ENCODE results near the gene CGB1.

The CGB1 gene

DNA sequence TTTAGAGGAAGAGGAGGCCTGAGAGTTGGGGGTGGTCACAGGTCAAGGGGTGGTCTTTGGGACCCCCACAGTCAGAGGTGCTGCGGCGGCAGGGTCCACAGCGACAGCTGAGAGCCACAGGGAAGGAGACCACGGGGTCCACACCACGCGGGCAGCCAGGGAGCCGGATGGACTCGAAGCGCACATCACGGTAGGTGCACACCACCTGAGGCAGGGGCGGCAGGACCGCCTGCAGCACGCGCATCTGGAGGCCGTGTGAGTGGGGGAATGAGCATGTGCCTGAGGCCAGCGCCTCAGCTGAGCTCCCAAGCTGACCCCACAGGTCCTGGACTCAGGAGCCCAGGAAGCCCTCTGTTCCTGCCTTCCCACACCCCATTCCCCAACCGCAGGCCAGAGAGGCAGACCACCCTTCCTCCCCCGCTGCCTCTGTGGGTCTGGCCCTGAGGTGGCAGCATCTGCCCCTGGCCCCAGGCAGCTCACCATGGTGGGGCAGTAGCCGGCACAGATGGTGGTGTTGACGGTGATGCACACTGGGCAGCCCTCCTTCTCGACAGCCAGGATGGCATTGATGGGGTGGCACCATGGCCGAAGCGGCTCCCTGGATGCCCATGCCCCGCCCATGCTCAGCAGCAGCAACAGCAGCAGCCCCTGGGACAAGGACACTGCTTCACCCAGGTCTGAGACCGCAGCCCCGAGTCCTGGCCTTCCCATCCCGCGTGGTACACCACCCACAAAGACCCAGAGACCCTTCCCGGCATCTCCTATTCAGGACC, 20.4 kb downstream of the CGB1 start:
- H3K36me3 ChIP-seq (ENCODE audit: control insufficient read depth in 1 of 2, insufficient read depth in 2 of 2, low read length in 2 of 2) = peaks cover 8 to 38% of the 10 kb centered on the region in 2 donors
- H3K4me3 ChIP-seq (ENCODE audit: low read depth in 1 of 2, low read length in 2 of 2) = no peak overlapping the region
- H3K27me3 ChIP-seq (ENCODE audit: control insufficient read depth in 1 of 2, insufficient read depth in 2 of 2, low read length in 2 of 2) = peaks cover 13% of the 10 kb centered on the region in 2 donors
- H3K9ac ChIP-seq (ENCODE audit: low read depth in 1 of 2, low read length in 2 of 2) = no peak overlapping the region
- peaks cover 12 to 13% of the 10 kb centered on the region in 2 donors for H3K4me1 ChIP-seq (ENCODE audit: control insufficient read depth in 1 of 2, insufficient read depth in 2 of 2, low read length in 2 of 2)
- no peak overlapping the region for H3K27ac ChIP-seq (ENCODE audit: low read depth, low read length)
- no peaks in the 10 kb centered on the region for H3K9me3 ChIP-seq (ENCODE audit: control insufficient read depth in 1 of 2, low read length in 2 of 2)

DNA sequence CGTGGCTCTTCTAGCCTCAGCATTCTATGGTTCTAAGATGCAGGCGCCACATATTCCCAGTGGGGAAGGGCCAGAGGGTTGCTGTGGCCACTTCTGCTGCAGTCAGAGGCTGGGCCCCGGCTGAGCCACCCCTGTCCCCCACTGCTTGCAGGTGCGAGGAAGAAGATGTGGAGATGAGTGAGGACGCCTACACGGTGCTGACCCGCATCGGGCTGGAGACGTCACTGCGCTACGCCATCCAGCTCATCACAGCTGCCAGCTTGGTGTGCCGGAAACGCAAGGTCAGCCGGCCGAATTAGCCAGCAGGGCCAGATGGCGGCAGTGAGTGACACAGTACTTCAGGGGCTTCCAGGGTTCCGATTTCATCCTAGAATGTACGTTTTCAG, 21.8 kb downstream of the CGB1 start:
- peaks cover 2 to 4% of the 10 kb centered on the region in 2 donors for H3K27me3 ChIP-seq (ENCODE audit: control insufficient read depth in 1 of 2, insufficient read depth in 2 of 2, low read length in 2 of 2)
- peaks cover 15 to 50% of the 10 kb centered on the region in 2 donors for H3K36me3 ChIP-seq (ENCODE audit: control insufficient read depth in 1 of 2, insufficient read depth in 2 of 2, low read length in 2 of 2)
- no peak overlapping the region for H3K27ac ChIP-seq (ENCODE audit: low read depth, low read length)
- H3K9ac ChIP-seq (ENCODE audit: low read depth in 1 of 2, low read length in 2 of 2) = no peak overlapping the region
- no peaks in the 10 kb centered on the region for H3K9me3 ChIP-seq (ENCODE audit: control insufficient read depth in 1 of 2, low read length in 2 of 2)
- peaks cover 12 to 13% of the 10 kb centered on the region in 2 donors for H3K4me1 ChIP-seq (ENCODE audit: control insufficient read depth in 1 of 2, insufficient read depth in 2 of 2, low read length in 2 of 2)
- H3K4me3 ChIP-seq (ENCODE audit: low read depth in 1 of 2, low read length in 2 of 2) = no peak overlapping the region

- Histone ChIP-seq H3K4me3 (ENCODE audit: low read depth in 1 of 2, low read length in 2 of 2) (no peak overlapping the region), H3K36me3 (ENCODE audit: control insufficient read depth in 1 of 2, insufficient read depth in 2 of 2, low read length in 2 of 2) (peaks cover 19 to 56% of the 10 kb centered on the region in 2 donors), H3K9me3 (ENCODE audit: control insufficient read depth in 1 of 2, low read length in 2 of 2) (no peaks in the 10 kb centered on the region), H3K27ac (ENCODE audit: low read depth, low read length) (no peak overlapping the region), H3K4me1 (ENCODE audit: control insufficient read depth in 1 of 2, insufficient read depth in 2 of 2, low read length in 2 of 2) (peaks cover 9 to 13% of the 10 kb centered on the region in 2 donors), H3K27me3 (ENCODE audit: control insufficient read depth in 1 of 2, insufficient read depth in 2 of 2, low read length in 2 of 2) (peaks cover 0 to 4% of the 10 kb centered on the region in 2 donors), H3K9ac (ENCODE audit: low read depth in 1 of 2, low read length in 2 of 2) (no peak overlapping the region)
Measured at GRCh38 chr19:49014123-49014869, 22.4 kb downstream of the CGB1 start.

DNA sequence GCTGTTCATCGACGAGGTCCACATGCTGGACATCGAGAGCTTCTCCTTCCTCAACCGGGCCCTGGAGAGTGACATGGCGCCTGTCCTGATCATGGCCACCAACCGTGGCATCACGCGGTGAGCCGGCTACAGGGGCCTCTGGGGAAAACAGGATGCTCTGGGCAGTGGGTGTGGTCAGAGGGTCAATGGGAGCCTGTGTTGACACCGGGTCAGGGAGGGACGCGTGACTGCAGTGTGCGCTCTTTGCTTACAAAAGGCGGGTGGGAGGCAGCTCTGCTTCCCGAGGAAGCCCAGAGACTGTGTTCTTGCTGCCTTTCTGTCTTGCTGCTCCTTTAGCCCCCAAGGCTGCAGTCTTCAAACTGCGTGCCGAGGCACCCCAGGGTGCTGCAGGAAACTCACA, 25.5 kb downstream of the CGB1 start:
- H3K27ac ChIP-seq (ENCODE audit: low read depth, low read length) = no peak overlapping the region
- peaks cover 30 to 70% of the 10 kb centered on the region in 2 donors for H3K36me3 ChIP-seq (ENCODE audit: control insufficient read depth in 1 of 2, insufficient read depth in 2 of 2, low read length in 2 of 2)
- H3K4me3 ChIP-seq (ENCODE audit: low read depth in 1 of 2, low read length in 2 of 2) = no peak overlapping the region
- no peaks in the 10 kb centered on the region for H3K9me3 ChIP-seq (ENCODE audit: control insufficient read depth in 1 of 2, low read length in 2 of 2)
- H3K4me1 ChIP-seq (ENCODE audit: control insufficient read depth in 1 of 2, insufficient read depth in 2 of 2, low read length in 2 of 2) = no peaks in the 10 kb centered on the region
- no peak overlapping the region for H3K9ac ChIP-seq (ENCODE audit: low read depth in 1 of 2, low read length in 2 of 2)
- no peaks in the 10 kb centered on the region for H3K27me3 ChIP-seq (ENCODE audit: control insufficient read depth in 1 of 2, insufficient read depth in 2 of 2, low read length in 2 of 2)

DNA sequence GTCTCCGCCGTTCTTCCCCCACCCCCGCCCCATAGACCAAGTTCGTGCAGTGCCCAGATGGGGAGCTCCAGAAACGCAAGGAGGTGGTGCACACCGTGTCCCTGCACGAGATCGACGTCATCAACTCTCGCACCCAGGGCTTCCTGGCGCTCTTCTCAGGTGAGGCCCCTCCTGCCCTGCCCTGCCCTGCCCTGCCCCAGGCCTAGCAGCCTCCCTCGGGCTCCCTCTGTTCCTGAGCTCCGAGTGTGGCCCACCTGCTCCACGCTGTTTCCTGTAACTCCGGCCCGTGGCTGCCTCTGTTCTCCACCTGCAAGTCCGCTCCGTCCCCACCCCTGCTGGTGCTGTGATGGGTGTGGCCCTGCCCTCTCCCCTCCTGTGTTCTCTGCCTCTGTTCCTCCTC, 26.2 kb downstream of the CGB1 start:
- Histone ChIP-seq H3K9me3 (ENCODE audit: control insufficient read depth in 1 of 2, low read length in 2 of 2) (no peaks in the 10 kb centered on the region), H3K36me3 (ENCODE audit: control insufficient read depth in 1 of 2, insufficient read depth in 2 of 2, low read length in 2 of 2) (peaks cover 32 to 72% of the 10 kb centered on the region in 2 donors), H3K4me1 (ENCODE audit: control insufficient read depth in 1 of 2, insufficient read depth in 2 of 2, low read length in 2 of 2) (no peaks in the 10 kb centered on the region)

DNA sequence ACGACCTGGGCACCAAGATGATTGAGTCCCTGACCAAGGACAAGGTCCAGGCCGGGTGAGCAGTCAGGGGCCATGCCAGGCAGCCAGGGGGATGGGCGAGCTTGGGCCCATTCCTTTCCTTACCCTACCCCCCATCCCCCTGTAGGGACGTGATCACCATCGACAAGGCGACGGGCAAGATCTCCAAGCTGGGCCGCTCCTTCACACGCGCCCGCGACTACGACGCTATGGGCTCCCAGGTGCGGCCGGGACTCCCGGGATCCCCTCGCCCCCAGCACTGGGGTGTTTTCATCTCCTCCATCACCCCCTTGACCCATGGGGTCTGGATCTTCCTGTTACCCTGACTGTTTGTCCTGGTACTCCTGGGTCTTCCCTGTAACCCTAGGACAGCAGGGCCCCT, 26.9 kb downstream of the CGB1 start:
- no peaks in the 10 kb centered on the region for H3K9me3 ChIP-seq (ENCODE audit: control insufficient read depth in 1 of 2, low read length in 2 of 2)
- H3K36me3 ChIP-seq (ENCODE audit: control insufficient read depth in 1 of 2, insufficient read depth in 2 of 2, low read length in 2 of 2) = peaks cover 32 to 72% of the 10 kb centered on the region in 2 donors

More for the DNA sequence above, 26.2 kb downstream of the CGB1 start:
- Histone ChIP-seq H3K9ac (ENCODE audit: low read depth in 1 of 2, low read length in 2 of 2) (no peak overlapping the region), H3K27me3 (ENCODE audit: control insufficient read depth in 1 of 2, insufficient read depth in 2 of 2, low read length in 2 of 2) (no peaks in the 10 kb centered on the region), H3K27ac (ENCODE audit: low read depth, low read length) (no peak overlapping the region), H3K4me3 (ENCODE audit: low read depth in 1 of 2, low read length in 2 of 2) (no peak overlapping the region)

GRCh38 chr19:49006905-49007304, 29.8 kb downstream of the CGB1 start:
- Histone ChIP-seq H3K36me3 (ENCODE audit: control insufficient read depth in 1 of 2, insufficient read depth in 2 of 2, low read length in 2 of 2) (peaks cover 36 to 70% of the 10 kb centered on the region in 2 donors), H3K27ac (ENCODE audit: low read depth, low read length) (no peak overlapping the region), H3K9ac (ENCODE audit: low read depth in 1 of 2, low read length in 2 of 2) (no peak overlapping the region), H3K9me3 (ENCODE audit: control insufficient read depth in 1 of 2, low read length in 2 of 2) (no peaks in the 10 kb centered on the region), H3K4me1 (ENCODE audit: control insufficient read depth in 1 of 2, insufficient read depth in 2 of 2, low read length in 2 of 2) (no peaks in the 10 kb centered on the region), H3K27me3 (ENCODE audit: control insufficient read depth in 1 of 2, insufficient read depth in 2 of 2, low read length in 2 of 2) (no peaks in the 10 kb centered on the region), H3K4me3 (ENCODE audit: low read depth in 1 of 2, low read length in 2 of 2) (no peak overlapping the region)

More for the DNA sequence above, 26.9 kb downstream of the CGB1 start:
- Histone ChIP-seq H3K27me3 (ENCODE audit: control insufficient read depth in 1 of 2, insufficient read depth in 2 of 2, low read length in 2 of 2) (no peaks in the 10 kb centered on the region), H3K27ac (ENCODE audit: low read depth, low read length) (no peak overlapping the region), H3K9ac (ENCODE audit: low read depth in 1 of 2, low read length in 2 of 2) (no peak overlapping the region), H3K4me3 (ENCODE audit: low read depth in 1 of 2, low read length in 2 of 2) (no peak overlapping the region), H3K4me1 (ENCODE audit: control insufficient read depth in 1 of 2, insufficient read depth in 2 of 2, low read length in 2 of 2) (no peaks in the 10 kb centered on the region)

DNA sequence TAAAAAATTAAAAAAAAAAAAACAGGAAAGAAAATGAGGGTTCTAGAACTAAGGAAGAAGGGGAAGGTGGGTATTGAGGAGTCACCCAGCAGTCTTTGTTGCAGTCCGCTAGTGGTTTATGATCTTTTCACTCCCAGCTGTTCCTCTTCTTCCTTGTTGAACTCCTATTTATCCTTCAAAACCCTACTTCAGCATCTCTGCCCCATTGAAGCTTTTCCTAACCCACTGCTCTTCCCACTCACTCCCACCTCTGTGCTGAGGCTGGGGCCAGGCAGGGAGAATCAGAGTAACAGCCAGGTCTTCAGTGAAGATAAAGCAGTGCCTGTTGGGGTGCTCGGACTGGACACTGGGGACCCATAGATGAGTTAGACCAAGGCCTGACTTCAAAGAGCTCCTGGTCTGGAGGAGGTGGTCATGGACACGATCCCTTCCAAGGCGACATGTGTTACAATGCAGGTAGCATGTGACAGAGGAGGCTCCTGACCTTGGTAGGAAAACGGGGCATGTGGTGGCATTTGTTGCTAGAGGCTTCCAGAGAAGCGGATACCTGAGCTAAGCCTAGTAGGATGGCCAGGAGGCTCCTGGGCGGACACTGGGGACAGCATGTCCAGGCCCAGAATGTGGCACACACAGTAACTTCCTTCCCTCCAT, 31.6 kb downstream of the CGB1 start:
- H3K9me3 ChIP-seq (ENCODE audit: control insufficient read depth in 1 of 2, low read length in 2 of 2) = no peaks in the 10 kb centered on the region
- peaks cover 24 to 53% of the 10 kb centered on the region in 2 donors for H3K36me3 ChIP-seq (ENCODE audit: control insufficient read depth in 1 of 2, insufficient read depth in 2 of 2, low read length in 2 of 2)
- no peaks in the 10 kb centered on the region for H3K4me1 ChIP-seq (ENCODE audit: control insufficient read depth in 1 of 2, insufficient read depth in 2 of 2, low read length in 2 of 2)
- H3K27me3 ChIP-seq (ENCODE audit: control insufficient read depth in 1 of 2, insufficient read depth in 2 of 2, low read length in 2 of 2) = no peaks in the 10 kb centered on the region
- H3K27ac ChIP-seq (ENCODE audit: low read depth, low read length) = no peak overlapping the region
- H3K9ac ChIP-seq (ENCODE audit: low read depth in 1 of 2, low read length in 2 of 2) = no peak overlapping the region
- no peak overlapping the region for H3K4me3 ChIP-seq (ENCODE audit: low read depth in 1 of 2, low read length in 2 of 2)

DNA sequence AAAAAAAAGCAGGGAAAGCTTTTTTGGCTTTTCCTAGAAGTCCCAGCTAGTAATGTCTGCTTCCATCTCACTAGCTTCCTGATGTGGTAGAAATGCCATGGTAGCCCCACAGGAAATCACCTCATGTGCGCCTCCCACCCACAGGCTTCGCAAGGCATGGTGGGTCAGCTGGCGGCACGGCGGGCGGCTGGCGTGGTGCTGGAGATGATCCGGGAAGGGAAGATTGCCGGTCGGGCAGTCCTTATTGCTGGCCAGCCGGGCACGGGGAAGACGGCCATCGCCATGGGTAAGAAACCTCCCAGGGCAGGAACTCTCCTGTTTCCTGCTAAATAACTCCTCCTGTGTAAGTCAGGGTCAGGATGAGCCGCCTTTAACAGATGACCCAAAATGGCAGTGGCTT, 32.6 kb downstream of the CGB1 start:
- no peaks in the 10 kb centered on the region for H3K27me3 ChIP-seq (ENCODE audit: control insufficient read depth in 1 of 2, insufficient read depth in 2 of 2, low read length in 2 of 2)
- H3K4me3 ChIP-seq (ENCODE audit: low read depth in 1 of 2, low read length in 2 of 2) = no peak overlapping the region
- no peak overlapping the region for H3K9ac ChIP-seq (ENCODE audit: low read depth in 1 of 2, low read length in 2 of 2)
- H3K4me1 ChIP-seq (ENCODE audit: control insufficient read depth in 1 of 2, insufficient read depth in 2 of 2, low read length in 2 of 2) = no peaks in the 10 kb centered on the region
- H3K9me3 ChIP-seq (ENCODE audit: control insufficient read depth in 1 of 2, low read length in 2 of 2) = no peaks in the 10 kb centered on the region
- peaks cover 20 to 49% of the 10 kb centered on the region in 2 donors for H3K36me3 ChIP-seq (ENCODE audit: control insufficient read depth in 1 of 2, insufficient read depth in 2 of 2, low read length in 2 of 2)
- H3K27ac ChIP-seq (ENCODE audit: low read depth, low read length) = no peak overlapping the region
